ENCODE results near the gene RYR1.

GRCh38 chr19:38587562-38587961 lies 154.1 kb downstream of the RYR1 start:
- TF ChIP-seq CTCF (tag by site-specific recombination; IDR thresholded peaks at IDR 0.05) (no peak), ZBTB21 (tag by site-specific recombination; IDR thresholded peaks at IDR 0.05) (no peak), ZNF600 (tag by site-specific recombination; IDR thresholded peaks at IDR 0.05) (no peak), ZNF18 (tag by site-specific recombination; IDR thresholded peaks at IDR 0.05) (no peak), ZNF639 (tag by site-specific recombination; IDR thresholded peaks at IDR 0.05) (no peak), ZFP69B (tag by site-specific recombination; IDR thresholded peaks at IDR 0.05) (no peak), ZNF404 (tag by site-specific recombination; IDR thresholded peaks at IDR 0.05) (no peak), ZNF792 (tag by site-specific recombination; IDR thresholded peaks at IDR 0.05) (no peak), ZNF214 (tag by site-specific recombination; IDR thresholded peaks at IDR 0.05; ENCODE audit: borderline replicate concordance) (no peak), ZNF549 (tag by site-specific recombination; IDR thresholded peaks at IDR 0.05) (no peak)

Measured in HEK293 (cell line).